Measurements from ENCODE around the gene ARMH1.
"Not testable (repeated sequence)": the region's sequence is repeated elsewhere in the genome, so short reads cannot be mapped to it uniquely, and the experiment has no call there.

Gene ARMH1

DNA sequence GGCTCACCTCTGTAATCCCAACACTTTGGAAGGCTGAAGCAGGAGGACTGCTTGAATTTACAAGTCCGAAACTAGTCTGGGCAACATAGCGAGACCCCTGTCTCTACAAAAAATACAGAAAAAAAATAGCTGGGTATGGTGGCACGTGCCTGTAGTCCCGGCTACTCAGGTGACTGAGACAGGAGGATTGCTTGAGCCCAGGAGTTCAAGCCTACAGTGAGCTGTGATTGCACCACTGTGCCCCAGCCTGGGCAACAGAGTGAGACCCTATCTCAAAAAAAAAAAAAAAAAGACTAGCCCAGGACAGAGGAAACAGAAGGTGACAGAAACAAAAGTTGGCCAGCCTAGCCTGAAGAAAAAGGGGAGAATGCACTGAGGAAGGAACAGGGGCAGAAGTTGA is 21.2 kb downstream of the ARMH1 start:
- no peak for DNase-seq (ENCODE audit: low spot score)

DNA sequence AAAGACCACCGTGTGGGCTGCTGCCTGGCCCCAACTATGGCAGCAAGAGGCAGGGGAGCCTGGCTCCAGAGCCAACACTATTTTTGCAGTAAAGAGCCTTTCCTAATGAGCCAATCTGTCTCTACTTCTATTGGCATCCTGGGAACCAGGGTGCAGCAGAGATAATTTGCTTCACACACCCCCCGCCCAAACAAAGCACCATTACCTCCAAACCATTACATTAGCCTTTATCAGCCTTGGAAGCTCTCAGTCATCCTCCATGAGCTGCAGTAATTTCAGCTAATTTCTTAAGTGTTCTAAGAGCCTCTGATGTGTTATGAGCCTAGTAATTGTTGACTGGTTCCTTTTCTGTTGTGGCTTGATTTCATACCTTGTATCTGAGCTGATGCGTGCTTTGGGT is 21.6 kb downstream of the ARMH1 start:
- DNase-seq (ENCODE audit: low spot score), result no peak

DNA sequence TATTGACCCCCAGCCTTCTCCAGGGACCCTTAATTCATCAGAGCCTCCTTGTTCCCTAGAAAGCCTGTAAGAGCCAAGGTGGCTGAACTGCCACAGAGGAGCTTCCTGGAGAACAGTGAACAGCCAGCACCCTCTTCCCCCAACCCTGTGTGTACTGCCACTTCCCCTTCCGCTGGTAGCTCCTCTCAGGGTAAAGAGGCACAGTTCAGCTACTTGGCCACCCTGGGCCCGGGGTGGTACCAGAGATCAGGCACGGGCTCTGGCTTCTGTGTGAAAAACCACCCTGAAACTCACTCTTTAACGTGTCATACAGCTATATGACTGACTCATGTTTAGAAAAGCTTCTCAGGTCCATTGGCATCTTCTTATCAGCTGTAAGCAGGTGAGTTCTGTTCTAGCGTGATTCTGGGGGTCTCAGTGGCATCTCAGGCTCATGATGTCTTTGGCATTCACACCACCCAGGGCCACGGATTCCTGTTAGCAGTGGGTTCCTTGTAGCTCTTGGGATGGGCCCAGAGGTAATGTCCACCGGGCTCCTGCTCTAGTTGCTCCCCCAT is 22.4 kb downstream of the ARMH1 start:
- no peak for DNase-seq (ENCODE audit: low spot score)

DNA sequence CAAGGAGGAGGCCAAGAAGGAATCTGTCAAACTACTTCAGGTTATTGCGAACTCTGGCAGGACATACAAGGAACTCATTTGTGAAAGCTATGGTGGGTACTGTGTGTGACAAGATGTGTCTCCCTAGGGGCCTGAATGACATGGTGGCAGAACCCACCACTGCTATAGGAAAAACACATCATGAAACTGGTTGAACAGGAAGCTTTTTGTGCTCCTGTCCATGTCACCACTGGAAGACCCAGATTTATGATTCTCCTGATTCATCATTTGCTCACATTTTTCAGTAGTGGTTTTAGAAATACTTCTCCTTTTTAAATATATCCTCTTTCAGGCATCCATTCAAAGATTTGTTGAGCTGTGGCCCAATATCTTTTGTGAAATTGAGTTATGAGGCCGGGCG is 23.6 kb downstream of the ARMH1 start:
- no peak for DNase-seq (ENCODE audit: low spot score)

DNA sequence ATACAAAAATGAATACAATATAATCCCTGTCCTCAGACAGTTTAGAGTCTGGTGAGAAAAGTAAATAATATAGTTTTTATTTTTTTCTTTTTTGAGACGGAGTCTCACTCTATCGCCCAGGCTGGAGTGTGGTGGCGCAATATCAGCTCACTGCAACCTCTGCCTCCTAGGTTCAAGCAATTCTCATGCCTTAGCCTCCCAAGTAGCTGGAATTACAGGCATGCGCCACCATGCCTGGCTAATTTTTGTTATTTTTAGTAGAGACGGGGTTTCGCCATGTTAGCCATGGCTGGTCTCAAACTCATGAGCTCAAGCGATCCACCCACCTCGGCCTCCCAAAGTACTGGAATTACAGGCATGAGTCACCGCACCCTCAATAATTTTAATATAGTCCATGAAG is 24.9 kb downstream of the ARMH1 start:
- DNase-seq (ENCODE audit: low spot score), result not testable (repeated sequence)

DNA sequence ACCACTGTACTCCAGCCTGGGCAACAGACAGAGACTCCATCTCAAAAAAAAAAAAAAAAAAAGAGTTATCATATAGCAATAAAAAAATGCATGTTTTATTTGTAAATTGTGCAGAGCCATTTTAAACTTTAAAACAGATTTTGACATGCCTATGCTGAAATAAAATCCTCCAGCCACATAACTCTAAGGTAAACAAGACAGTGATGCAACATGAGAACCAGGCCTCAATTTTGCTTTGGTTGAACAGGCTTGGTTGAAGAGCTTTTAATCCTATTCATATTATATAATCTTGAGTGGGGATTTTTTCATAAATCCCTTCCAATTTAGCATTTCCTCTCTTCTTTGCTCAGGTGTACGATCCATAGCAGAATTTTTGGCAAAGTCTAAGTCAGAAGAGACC is 26.1 kb downstream of the ARMH1 start:
- DNase-seq (ENCODE audit: low spot score), result no peak

DNA sequence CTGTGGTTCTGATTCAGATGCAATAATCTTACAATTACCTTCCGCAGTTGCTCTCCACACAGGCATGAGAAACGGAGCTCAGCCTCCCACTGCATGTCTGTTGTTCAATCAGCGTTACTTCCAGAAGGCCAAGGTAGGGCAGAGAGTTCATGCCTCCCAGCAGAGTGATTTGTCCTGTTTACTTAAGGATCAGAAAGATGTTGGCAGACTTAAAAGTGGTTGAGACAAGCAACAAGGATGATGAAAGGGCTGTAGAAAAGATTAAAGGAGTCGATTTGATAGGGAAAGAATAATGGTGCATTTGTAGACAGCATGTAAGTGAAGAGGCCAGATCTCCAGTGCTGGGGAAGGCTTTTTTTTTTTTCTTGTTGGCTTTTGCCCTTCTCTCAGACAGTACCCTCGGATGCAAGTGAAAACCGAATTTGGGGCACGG is 26.6 kb downstream of the ARMH1 start:
- no peak for DNase-seq (ENCODE audit: low spot score)

DNA sequence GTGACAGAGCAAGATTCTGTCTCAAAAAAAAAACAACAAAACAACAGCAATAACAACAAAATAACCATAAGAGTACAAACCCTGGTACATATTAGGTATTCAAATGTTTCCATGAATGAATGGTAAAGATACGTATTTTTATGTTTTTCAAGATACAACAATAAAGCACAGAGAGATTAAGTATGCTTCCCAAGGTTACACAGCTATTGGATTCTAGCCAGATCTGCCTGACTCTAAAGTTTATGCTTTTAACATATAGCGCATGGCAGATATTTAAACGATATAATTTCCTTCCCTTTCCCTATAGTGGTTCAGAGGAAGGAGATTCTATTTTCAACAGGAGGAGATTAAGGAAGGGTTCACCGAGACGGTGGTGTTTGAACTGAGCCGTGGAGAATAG is 31.0 kb downstream of the ARMH1 start:
- no peak for DNase-seq (ENCODE audit: low spot score)

DNA sequence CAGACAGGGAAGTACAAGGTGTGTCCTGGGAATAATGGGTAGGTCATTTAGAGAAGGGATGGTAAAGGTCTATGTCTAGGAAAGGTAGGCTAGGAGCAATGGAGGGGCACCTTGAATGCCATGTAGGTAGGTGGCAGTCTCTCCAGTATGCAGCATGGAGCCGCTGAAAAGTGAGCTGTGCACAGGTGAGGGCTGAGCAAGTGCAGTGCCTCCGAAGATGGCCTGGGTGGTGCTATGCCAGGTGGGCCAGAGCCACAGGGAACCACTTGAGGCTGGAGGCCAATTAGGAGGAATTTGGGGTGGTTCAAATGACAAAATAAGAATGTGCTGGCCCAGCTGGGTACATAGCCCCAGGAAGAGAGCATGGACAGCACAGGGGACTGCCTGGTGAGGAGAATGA is 31.4 kb downstream of the ARMH1 start:
- DNase-seq (ENCODE audit: low spot score), result no peak

DNA sequence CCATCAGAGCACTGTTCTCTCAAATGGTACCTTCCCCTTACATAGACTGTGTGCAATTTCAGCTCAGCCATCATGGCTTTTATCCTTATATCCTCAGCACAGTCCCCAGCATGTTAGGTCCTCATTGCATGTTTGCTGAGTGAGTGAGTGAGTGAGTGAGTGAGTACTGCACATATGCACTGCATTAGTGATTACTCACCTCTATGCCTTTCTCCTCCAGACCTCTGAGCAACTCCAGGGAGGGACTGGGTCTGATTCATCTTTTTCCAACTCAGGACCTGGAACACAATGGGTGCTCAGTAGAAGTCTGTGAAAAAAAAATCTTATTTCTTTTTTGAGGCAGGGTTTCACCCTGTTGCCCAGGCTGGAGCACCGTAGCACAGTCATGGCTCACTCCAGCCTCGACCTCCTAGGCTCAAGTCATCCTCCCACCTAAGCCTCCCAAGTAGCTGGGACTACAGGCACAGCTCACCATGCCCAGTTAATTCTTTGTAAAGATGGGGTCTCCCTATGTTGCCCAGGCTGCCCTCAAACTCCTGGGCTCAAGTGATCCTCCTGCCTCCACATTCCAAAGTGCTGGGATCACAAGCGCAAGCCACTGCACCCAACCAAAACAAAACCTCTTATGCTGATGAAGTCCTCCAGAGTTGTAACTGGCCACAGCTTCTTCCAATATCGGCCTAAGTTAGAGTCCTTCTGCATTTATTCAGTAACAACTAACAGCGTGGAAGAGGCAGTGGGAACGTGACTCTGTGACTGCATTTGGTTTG is 32.8 kb downstream of the ARMH1 start:
- DNase-seq (ENCODE audit: low spot score), result peak; percentile 66

DNA sequence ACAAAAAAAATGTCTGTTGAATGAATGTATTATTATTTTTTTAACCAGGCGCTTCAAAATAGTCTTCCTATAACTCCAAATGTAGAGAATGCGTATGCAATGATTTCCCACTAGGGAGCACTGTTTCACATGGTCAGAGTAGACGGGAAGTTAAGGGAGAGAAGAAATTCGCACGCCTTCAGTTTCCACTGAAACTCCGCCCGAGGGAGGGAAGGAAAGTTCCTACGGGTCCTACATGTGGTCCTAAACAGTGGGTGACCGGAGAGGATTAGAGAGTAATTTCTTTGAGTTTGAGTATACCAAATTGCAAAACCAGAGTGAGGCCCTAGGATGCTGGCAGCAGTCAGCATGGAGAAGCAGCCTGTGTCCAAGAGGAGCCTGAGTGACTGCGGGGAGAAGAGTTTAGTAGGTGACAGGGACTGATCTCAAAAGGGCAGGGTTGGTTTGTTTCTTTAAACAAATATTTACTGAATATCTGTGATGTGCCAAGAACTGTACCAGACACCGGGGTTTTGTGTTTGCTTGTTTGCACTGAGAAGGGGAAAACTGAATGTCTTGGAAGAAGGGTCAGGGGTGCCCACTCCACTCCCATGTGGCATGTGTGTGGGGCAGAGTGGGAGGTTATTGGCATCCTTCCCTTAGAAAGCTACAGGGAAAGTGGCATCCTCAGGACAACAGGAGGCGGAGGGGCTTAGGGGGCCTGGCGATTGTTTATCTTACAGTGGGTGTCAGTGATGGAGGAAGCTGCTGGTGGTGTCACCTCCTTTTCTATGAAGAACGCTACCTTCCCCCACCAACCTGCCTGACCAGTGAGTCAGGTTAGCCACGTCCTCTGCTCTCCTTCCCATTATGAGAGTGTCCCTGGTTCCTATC is 33.7 kb downstream of the ARMH1 start:
- DNase-seq (ENCODE audit: low spot score), result peak; percentile 61

DNA sequence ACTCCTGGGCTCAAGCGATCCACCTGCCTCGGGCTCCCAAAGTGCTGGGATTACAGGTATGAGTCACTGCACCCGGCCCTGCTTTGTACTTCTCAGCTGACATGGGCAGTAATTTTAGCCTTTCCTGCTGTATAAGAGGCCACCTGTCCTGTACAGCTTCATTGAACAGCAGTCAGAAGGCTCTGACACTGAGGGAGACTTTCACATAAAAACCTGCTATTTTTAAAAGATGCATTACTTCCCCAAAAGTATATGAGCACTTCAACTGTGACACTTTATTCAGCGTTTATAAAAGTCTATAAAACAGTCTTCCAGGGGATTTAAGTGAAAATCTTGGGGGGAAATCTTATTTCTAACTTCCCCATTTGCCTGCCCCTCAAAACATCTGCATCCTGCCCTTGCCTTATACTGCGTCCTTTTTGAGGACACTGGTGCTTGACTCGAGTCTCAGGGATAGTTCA is 38.8 kb downstream of the ARMH1 start:
- DNase-seq (ENCODE audit: low spot score), result no peak

DNA sequence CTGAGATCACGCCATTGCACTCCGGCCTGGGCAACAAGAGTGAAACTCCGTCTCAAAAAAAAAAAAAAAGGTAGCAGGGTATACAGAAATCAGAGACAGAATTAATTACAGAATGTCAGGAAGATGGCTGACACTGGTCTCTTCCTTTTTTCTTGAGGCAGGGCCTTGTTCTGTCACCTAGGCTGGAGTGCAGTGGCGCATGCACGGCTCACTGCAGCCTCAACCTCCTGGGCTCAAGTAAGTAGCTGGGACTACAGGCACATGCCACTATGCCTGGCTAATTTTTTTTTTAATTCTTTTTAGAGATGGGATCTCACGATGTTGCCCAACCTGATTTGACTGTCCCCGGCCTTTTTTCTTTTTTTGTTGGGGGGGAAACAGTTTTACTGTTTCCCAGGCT is 40.0 kb downstream of the ARMH1 start:
- DNase-seq (ENCODE audit: low spot score), result no peak

DNA sequence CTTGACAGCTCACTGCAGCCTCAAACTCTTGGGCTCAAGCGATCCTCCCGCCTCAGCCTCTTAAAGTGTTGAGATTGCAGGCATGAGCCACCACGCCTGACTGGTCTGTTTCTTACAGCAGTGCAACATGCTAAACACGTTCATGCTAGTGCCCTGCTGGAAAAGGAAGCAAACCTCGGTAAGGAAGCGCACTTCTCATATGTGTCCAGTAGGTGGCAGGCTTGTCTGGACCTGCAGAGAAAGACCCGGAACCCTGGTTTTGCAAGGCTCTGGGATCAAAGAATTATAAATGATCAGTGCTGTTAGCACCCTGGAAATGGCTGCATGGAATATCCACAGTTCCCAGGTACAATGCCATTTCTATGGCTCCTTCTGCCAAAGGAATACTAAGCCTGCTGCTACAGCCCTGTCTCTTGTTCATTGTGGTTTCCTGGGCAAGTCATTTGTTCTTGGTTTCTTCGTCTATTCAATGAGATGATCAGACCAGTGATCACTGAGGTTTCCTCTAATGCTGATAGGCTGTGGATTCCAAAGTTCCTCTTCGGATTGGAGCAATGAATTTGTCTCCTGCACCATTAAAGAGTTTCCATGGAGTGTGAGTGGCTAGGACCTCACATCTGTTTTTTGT is 40.5 kb downstream of the ARMH1 start:
- peak; percentile 68 for DNase-seq (ENCODE audit: low spot score)

DNA sequence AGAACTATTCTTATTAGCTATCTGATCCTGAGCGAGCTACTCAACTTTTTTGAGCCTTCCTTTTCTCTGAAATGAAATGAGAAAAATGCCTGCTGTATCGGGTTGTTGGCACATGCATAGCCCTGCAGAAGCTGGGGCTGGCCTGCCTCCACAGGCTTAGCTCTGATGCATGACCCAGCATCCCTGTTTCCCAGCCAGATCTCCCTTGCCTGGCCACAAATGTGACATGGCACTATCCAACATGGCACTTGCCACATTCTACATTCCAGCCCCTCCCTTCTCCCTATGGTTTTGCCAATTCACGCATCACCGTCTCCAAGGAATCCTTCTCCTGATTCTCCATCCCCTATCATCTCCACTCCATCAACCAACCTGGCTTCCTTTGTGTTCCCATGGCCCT is 42.6 kb downstream of the ARMH1 start:
- no peak for DNase-seq (ENCODE audit: low spot score)

DNA sequence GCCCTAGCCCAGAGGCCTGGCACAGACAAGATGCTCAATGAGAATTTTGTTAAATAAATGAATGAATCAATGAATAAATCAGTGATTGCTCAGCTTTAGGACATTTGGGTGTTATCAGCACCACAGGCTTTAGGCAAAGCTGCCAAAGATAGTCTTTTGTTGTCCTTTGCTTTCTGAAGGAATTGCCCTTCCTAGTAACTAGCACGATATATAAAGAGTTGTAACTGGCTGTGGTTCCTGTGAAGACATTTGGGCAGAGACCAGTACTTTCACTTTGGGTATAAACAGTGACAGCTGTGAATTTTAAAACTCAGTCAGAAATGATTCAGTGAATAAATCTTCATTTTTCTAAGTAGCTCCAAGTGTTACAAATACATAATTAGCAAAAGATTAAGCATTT is 43.1 kb downstream of the ARMH1 start:
- no peak for DNase-seq (ENCODE audit: low spot score)

DNA sequence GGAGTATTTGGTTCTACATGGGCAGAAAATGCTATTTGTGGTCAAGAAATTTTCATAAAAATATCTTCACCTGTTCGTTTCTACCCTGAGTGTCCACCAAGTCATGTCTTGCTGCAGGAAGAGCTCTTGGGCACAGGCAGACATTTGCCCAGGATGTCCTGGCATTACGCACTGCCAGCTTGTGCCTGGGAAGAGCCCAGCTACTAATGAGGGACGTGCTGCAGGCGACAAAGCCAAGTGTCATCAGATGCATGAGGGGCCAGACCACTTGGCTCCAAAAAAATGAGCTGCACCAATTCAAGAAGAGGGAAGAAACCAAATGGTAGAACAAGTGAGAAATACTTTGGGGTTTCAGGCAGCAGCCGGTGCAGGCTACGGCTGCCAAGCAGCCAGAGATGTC is 43.6 kb downstream of the ARMH1 start:
- no peak for DNase-seq (ENCODE audit: low spot score)

DNA sequence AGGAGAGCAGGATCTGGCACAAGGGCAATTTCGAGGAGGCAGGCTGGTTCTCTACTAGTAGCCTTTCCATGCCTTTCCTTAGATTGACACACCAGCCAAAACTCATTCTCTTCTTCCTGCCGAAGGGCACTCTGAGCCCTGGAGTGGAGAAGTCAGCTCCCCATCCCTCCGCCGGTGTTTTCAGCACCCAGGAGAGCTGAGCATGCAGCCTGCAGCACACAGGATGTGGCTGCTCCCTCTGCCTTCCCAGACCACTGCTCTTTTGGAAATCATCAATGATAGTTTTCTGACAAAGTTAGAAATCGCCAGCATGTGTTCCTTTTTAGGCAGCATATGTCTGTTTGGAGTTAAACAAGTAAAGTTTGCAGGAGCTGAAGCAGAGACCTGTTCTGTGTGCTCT is 44.8 kb downstream of the ARMH1 start:
- DNase-seq (ENCODE audit: low spot score), result no peak

DNA sequence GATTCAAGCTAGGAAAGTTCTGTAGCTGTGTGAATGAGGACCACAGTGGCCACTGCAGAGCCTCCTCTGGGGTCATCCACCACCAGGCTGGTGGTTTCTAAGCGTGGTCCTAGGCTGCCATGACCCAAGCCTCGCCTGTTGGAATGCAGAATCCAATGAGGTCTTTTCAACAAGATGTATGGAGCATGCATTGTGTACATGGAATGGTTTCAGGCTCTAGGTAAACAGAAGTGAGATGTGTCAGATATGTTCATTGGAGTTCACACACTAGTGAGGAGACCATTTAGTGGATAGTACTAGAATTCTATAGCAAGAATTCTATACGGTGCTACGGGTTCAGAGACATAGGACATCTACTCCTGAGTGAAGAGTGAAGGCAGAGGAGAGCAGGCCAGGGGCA is 45.8 kb downstream of the ARMH1 start:
- DNase-seq (ENCODE audit: low spot score), result no peak

DNA sequence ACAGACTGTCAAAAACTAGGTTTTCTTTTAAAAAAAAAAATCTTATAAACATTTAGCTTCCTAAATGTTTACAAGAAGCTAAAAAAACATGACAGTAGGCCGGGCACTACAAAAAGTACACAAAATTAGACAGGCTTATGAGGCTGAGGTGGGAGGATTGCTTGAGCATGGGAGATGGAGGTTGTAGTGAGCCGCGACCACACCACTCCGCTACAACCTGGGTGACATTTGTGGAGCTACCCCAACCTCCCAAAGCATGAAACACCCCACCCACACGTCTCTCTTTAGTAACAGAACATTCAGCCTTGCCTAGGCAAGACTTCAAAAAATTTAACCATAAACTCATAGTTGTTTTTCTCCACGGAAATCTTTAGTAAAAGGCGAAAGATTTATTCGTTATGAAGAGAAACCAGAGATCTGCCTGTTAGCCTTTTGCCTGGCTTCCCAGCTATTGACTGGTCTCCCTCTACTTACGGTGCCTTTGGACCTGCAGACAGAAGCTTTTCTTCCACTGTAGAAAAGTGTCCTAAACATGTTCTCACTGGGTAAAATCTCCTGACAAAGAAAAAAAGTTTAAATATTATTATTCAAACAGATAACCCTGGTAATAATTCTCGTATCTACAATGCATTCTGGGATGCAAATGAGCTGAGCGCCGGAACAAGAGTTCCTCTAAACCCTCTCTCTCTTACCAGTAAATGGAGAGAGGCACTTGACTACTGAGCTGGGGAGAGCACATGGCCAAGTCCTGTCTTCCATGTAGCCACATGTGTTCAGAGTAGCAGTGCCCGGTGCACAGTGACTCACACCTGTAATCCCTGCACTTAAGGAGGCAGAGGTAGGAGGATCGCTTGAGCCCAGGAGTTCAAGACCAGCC is 47.2 kb downstream of the ARMH1 start:
- peak; percentile 92 for DNase-seq (ENCODE audit: low spot score)

DNA sequence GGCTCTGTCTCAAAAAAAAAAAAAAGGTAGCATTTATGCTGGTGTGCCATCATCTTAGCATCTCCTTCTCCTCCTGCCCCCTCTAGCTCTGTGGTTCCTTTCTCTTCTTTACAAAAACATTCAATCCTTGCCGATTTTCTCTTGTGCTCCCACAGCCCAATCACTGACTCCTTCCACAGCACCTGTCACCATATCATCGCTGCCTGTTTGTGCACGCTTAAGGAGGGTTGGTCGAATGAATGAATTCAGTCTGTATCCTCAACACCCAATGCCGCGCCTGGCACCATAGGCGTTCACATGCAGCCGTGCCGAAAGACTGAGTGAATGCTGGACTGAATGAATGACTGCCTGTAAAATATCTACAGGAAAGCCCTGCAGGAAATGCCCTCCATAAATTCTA is 48.5 kb downstream of the ARMH1 start:
- DNase-seq (ENCODE audit: low spot score), result no peak

Measured in COLO829 (cell line).